Measurements from ENCODE around the gene PLSCR5.
A peak's percentile ranks its signal among the peaks of the same experiment; 100 is the strongest.

The PLSCR5 gene

GRCh38 chr3:146581951-146582467 is 23.1 kb downstream of the PLSCR5 start:
- DNase-seq, result peak; percentile 17

DNA sequence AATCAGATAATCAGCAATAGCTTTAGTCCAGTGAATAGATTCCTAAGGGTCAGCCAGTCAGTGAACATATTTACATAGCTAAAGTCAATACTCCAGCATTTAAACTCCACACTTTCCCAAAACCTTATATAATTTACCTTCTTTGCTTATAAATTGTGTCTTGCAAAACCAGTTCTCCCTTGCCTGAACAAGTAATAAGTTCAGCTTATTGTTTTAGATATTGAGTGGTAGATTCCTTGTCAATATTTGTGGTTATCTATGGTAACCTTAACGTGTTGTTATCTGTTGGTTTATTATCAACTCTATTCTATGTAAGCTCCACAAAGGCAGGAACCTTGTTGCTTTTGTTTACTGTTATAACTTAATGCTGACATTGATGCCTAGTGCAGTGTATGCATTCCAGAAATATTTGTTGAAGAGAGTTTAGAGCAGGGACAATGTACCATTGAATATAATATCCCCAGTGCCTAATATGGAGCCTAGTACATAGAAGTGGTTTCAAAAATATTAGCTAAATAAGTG is 24.0 kb downstream of the PLSCR5 start:
- DNase-seq, result no peak

DNA sequence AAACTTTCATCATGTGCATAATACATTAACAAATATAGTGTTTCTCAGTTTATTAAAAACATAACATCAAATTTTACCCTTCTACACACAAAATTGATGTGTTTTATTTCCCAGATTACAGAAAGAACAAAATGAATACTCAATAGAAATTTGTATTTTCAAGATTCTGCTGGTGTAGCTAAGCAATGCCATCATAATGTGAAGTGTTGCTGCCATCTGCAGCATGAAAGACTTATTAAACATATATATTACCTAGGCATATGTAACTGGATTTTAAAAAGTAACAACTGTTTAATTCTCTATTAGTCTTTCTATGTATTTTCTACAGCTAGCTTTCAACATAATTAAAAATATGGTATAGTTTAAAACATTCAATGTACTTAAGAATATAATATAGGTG is 27.5 kb downstream of the PLSCR5 start:
- peak; percentile 21 for DNase-seq

- no peak for DNase-seq
These were observed 29.5 kb downstream of the PLSCR5 start for GRCh38 chr3:146575636-146576035.

DNA sequence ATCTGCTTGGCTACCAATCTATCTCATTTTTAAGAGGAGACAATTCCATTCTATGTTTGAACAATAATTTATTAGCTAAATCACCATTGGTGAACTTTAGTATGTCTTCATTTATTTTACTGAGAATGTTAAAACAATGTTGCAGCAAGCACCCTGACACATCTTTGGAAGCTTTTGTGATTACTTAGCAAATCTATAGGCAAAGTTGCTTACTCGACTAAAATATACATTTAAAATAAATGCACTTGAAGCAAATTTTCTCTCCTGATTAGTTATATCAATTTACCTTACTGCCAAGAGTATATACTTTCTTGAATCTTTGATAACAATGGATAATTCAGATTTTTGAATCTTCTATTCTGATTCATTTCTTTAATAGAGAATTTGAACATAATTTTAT is 31.0 kb downstream of the PLSCR5 start:
- no peak for DNase-seq

DNA sequence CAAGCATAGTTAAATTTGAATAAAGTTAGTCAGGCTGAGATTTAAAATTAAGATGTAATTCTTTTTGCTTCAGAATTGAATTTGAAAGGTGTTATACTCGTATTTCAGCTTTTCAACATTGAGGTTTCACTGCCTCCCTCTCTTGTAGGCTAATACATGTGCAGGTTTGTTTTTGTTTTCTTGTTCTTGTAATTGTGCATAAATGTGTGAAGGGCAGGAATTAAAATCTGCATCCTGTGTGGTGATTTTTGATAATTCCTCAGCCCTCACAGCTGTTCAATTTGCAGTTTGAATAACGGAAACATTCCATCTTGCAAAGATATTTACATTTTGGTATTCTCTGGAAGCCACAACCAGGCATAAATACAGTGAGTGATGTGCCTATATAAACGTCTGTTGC is 35.8 kb downstream of the PLSCR5 start:
- DNase-seq, result no peak

DNA sequence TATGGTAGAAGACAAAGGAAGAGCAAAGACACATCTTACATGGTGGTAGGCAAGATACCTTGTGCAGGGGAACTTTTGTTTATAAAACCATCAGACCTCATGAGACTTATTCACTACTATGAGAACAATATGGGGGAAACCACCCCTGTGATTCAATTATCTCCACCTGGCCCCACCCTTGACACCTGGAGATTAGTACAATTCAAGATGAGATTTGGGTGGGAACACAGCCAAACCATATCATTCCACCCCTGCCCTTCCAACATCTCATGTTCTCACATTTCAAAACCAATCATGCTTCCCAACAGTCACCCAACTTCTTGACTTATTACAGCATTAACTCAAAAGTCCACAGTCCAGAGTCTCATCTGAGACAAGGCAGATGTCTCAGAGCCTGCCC is 39.0 kb downstream of the PLSCR5 start:
- DNase-seq, result no peak

DNA sequence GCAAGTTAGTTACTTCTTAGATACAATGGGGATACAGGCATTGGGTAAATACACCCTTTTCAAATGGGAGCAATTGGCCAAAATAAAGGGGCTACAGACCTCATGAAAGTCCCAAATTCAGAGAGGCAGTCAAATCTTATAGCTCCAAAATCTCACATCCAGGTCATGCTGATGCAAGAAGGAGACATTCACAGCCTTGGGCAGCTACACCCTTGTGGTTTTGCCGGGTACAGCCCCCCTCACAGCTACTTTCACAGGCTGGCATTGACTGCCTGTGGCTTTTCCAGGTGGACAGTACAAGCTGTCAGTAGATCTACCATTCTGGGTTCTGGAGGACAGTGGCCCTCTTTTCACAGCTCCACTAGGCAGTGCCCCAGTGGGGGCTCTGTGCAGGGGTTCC is 43.3 kb downstream of the PLSCR5 start:
- no peak for DNase-seq

DNA sequence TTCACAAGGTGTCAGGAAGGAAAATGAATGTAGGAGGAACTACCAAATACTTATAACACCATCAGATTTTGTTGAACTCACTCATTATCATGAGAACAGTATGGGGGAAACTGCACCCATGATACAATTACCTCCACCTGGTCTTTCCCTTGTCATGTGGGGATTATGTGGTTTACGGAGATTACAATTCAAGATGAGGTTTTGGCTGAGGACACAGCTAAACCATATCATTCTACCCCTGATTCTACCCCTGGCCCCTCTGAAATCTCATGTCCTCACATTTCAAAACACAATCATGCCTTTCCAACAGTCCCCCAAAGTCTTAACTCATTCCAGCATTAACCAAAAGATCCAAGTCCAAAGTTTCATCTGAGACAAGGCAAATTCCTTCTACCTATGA is 43.7 kb downstream of the PLSCR5 start:
- DNase-seq, result no peak

DNA sequence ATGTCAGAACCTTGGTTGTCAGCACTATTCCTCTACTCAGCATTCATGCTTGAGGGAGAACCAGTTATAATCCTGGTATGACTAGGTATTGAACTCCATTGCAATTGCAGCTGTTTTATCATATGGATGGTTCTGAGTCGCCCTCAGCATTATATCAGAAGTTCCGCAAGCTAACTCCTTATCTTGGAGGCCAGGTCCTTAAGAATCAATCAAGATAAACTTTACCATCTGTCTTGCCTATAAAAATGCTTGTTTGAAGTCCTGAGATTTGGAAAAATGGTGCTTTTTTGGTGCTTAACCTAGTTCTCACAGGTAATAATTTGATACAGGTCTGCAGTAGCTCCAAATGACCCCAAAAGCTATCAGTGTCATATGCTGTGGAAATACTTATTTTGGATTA is 44.5 kb downstream of the PLSCR5 start:
- DNase-seq, result no peak

DNA sequence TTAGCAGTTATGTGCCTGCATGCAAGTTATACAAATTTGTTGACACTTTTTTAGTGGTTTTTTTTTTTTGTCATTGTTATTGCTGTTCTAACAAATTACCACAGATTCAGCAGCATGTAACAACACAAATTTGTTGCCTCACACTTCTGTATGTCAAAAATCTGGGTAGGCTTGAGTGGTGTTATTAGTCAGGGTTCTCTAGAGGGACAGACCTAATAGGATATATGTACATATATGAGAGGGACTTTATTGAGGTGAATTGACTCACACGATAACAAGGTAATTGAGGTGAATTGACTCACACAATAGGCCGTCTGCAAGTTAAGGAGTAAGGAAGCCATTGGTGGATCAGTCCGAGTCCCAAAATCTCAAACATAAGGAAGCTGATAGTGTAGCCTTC is 45.8 kb downstream of the PLSCR5 start:
- DNase-seq, result no peak

- DNase-seq, result no peak
These were observed 46.4 kb downstream of the PLSCR5 start for GRCh38 chr3:146558781-146559180.

DNA sequence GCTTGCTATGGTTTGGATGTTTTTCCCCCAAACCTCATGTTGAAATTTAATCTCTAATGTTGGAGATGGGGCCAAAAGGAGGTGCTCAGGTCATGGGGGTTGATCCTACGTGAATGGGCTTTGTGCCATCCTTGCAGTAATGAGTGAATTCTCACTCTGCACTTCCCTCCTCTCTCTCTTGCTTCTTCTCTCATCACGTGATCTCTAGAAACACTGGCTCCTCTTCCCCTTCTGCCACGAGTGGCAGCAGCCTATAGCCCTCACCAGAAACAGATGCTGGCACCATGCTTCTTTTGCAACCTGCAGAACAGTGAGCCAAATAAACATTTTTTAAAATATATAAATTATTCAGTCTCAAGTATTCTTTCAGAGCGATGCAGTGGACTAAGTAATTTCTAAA is 47.4 kb downstream of the PLSCR5 start:
- no peak for DNase-seq

GRCh38 chr3:146555311-146555710 is 49.8 kb downstream of the PLSCR5 start:
- DNase-seq, result no peak

GRCh38 chr3:146554151-146554760 is 50.9 kb downstream of the PLSCR5 start:
- no peak for DNase-seq

DNA sequence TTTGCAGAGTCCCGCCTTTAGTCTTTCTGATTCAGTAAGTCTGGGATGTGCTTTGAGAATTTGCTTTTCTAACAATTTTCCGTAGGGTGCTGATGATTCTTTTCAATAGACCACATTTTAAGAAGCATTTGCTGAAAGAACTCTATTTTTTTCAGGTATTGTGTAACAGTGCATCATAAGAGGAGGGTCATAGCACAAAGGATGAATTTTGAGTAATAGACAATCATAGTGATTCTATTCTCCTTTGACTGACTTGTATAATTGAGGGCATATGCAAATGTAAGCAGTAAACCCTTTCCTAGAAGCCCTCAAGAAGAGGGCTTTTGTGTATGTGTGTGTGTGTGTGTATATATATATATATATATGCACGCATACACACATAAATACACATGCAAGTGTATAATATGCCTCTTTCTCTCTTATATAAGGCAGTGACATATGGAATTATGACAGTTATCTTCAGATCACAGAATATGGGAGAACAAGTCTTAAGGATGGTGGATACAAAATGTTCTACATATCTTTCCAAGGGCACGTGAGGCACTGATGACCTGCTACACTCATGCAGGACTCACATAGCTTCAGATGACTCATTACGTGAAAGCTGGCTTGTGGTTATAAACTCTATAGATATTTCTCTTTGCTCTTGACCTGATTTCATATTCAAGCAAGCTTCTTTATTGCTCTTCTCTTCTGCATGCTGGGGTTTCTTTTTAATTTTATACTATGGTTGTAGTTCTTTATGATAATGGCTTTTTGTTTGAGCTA is 54.2 kb downstream of the PLSCR5 start:
- DNase-seq, result no peak

DNA sequence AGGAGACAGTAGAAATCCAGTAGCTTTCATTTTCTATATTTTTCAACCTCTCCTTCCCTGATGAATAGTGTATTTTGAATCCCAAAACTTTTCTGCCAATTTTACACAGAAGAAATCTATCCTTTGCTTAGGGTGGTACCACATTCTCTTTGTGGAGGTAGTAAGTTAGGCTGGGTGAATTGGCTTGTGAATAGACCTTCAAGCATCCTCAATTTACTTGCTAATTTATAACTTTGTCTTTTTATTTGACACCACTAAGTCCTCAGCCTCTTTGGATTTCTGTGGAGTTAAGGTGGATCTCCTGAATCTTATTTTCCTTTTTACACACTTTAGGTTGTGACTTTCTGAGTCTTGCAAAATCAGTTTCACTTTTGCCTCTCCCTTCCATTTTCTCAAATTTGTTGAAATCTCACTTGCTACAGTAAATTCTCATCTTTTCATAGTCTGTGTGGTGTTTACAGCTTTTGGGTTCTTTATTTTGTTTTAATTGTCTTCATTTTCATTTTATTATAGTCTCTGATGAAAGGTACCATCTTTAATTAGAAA is 55.0 kb downstream of the PLSCR5 start:
- no peak for DNase-seq

- DNase-seq, result no peak
These were observed 57.8 kb downstream of the PLSCR5 start for GRCh38 chr3:146547235-146547835.

DNA sequence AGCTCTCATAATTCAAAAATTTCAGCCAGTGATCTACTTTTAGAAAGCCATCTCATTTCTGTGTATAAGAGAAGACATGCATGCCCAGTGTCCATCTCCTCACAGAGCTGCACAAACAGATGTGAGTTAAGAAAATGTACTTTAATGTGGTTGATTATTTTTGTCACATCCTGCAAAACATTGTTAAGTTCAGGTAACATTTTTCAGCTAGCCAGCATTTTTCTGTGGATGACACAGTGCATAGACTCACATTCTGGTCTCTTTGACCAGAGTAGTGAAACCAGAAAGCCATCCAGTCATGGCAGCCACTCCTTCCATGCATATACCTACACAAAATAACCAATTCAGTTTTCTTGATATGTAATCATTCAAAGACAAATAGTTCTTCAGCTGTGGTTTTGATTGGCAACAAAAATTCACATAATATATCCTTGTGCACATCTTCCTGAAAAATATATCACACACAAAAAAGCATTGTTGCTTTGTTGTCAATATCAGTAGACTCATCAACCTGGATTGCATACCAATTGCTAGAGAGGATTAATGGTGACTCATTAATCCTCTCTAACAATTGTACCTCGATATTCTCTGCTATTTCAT is 58.7 kb downstream of the PLSCR5 start:
- DNase-seq, result no peak

DNA sequence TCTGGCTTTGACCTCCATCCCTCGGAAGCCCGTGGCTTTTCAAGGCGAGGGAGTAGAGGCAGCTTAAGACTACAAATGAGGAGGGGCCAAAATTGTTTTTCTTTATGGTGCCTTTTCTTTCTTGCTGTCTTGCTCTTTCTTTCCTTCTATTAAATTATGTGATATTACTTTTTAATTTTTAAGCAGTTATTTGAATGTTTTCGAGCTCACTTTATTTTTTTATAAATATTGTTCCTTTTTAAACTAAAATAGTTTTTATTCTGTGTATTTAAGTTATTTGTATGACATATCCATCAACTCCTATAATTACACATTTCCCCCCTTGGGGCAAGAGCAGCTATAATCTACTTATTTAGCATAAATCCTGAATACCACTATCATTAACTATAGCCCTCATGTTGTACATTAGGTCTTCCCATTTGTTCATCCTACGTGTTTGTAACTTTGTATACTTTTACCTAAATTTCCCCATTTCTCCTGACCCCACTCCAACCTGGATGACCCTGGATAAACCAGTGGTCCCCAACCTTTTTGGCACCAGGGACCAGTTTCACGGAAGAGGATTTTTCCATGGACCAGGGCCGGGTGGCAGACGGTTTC is 60.1 kb downstream of the PLSCR5 start:
- DNase-seq, result no peak

DNA sequence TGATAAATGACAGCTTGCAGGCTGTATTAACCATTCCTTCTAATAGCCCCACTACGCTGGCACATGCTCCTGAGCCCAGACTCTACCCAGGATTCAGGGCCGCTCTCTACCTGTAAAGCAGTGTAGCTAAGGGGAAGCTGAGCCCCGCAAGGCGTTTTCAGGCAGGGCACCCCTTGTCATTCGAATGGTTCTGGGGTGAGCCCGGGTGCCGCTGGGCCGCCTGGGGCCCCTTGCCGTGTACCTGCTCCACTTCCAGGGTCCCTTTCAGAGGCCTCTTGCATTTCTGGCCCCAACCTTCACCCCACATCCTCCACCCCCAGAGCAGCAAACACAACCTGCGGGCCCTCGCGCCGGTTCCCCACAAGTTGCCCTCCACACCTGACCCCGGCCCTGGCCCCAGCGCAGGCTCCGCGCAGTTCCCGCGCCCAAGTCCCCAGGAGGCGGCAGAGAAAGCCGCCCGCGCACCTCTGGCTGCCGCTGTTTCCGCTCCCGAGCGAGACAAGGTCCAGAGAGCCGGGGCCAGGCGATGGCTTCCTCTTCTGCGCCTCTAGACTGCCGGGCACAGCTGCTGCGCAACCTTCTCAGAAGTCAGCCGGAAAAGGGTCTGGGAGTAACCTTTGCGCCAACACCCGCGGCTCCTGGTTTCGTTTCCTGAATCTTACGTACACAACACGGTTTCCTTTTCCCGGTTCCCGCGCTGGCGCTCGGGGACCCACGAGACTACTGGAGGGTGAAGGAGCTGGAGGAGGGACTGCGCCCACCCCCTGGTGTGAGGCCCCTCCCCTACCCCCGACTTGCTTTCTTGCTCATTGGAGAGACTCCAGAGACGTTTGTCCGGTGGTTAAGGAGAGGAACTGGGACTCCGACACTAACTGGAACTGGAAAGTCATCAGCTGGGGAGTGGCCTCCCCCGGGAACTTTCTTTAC is 60.9 kb downstream of the PLSCR5 start, which contains the start of gene PLSCR1:
PLSCR1 (minus strand) TSS at position 606 of the 927 bp plus-strand sequence. CDS start 8,055 bp downstream, outside the sequence.
- DNase-seq, result peak; percentile 88

Data from NCI-H69 (cell line).